Transverse colon (tissue), 4 donors: ENCODE results near the gene ARHGEF10L.

ENCODE experiments used
- CTCF ChIP-seq, 5 experiments: fragments of 200-600 bp in 3 of 5; fragments of 450-650 bp in 2 of 5; sonication (generic) in 3 of 5; IDR thresholded peaks; 1 replicate in 2 of 5; 2 replicates in 3 of 5; pipeline ENCODE4 v1.5.1; 2016 to 2017; ENCODE audit warnings: antibody characterized with exemption in 5 of 5, inconsistent platforms in 3 of 5, mild to moderate bottlenecking in 2 of 5, moderate library complexity in 1 of 5
- POLR2A ChIP-seq: fragments of 450-650 bp; IDR thresholded peaks from one replicate; pipeline ENCODE4 v1.6.1; 2016; ENCODE audit warnings: antibody characterized with exemption, mild to moderate bottlenecking, moderate library complexity
- POLR2AphosphoS5 ChIP-seq, 3 donors: sonication (generic); formaldehyde crosslinking; IDR thresholded peaks; one replicate each; pipeline ENCODE4 v1.6.1; 2016; ENCODE audit warnings: antibody characterized with exemption in 3 of 3

DNA sequence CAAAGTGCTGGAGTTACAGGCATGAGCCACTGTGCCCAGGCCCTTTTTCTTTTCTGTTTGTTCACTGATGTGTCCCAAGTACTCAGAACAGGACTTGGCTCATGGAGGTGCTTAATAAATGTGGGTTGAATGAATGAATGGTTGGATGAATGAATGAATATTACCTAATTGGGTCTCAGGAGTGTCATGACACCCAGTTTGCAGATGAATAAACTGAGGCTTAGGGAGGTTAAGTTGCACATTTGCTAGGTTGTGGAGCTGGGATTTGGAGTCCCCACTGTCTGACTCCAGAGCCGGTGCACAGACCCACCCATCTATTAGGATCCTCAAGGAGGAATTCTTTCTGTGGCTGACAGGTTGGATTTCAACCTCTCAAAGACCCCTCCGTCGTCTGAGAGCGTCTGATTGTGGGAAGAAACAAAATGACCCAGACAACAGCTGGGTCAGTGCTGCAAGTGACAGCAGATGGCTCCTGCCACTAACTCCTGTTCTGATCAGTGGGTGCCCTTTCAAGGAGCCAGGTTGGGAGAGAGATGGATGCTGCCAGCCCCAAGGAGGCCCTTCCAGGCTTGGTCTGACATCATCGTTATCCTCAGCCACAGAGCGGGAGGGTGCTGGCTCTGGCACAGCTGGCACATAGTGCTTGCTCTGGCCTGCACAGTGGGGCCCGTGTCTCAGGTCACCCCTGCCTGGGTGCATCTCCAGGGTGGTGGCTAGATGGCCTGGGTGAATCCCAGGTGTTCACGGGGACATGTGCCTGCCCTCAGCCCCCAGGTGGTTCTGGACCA is 24.2 kb downstream of the ARHGEF10L start:
- no peak for TF ChIP-seq CTCF (IDR thresholded peaks at IDR 0.05)
- TF ChIP-seq POLR2A: no peak
- no peak for TF ChIP-seq POLR2AphosphoS5 (IDR thresholded peaks at IDR 0.05)
